Measurements from ENCODE around the gene KCNQ1. TPM values are rescaled to one million over a fixed set of nuclear protein-coding genes. Genes with fewer than 3 reads are reported as not detected.

KCNQ1 gene
- polyA plus RNA-seq, 1 donor from 2014 or later, result not detected

DNA sequence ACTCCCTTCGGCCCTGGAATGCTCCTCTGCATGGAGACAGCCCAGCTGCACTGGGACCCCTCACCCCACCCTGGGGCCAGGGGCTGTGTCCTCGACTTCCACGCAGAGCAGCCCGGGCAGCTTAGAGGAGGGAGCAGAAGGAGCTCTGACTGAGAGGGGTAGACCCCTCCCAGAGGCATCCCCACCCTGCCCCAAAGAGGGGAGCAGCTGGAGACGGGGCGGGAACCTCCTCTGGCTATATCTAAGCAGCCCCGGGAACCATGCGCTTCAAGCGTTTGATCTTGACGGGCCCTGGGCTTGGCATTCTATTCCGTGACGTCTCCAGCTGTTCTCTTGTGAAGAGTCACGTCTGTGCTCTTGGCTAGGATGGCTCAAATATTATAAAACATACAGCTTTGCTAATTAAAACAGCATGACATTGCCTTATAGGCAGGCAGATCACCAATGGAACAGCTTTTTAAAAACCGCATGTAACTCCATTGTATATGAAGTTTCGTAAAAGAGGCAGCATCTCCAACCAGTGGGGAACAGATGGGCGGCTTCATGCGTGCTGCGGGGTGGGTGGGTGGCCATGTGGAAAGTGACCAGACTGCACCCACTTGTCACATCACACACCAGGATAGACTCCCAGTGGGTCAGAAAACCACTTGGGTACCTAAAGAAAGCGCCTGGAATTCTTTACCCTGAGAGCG is 7.7 kb downstream of the KCNQ1 start:
- Histone ChIP-seq H3K79me2 (replicated peaks; ENCODE audit: insufficient read depth, low read length) (no peaks in the 10 kb centered on the region), H3K4me2 (ENCODE audit: low read length) (no peak overlapping the region), H3K9me3 (ENCODE audit: low read length) (no peaks in the 10 kb centered on the region), H3K27me3 (ENCODE audit: insufficient read depth, low read depth, low read length) (peaks cover 2% of the 10 kb centered on the region), H3K27ac (ENCODE audit: low read length) (no peak overlapping the region), H3K9me2 (ENCODE audit: insufficient read depth, low read length) (no peaks in the 10 kb centered on the region), H3K4me3 (ENCODE audit: low read length) (no peak overlapping the region), H4K20me1 (ENCODE audit: insufficient read depth) (no peaks in the 10 kb centered on the region), H3F3A (ENCODE audit: insufficient read depth, low read length, poor library complexity, severe bottlenecking) (no peaks in the 10 kb centered on the region), H3K9ac (ENCODE audit: low read length) (no peak overlapping the region), H3K36me3 (ENCODE audit: insufficient read depth, low read length) (no peaks in the 10 kb centered on the region), H2AFZ (ENCODE audit: low read depth, low read length) (no peak overlapping the region)
- no peak for TF ChIP-seq EZH2 (IDR thresholded peaks at IDR 0.05; ENCODE audit: borderline replicate concordance, insufficient read depth, low read length, poor library complexity, severe bottlenecking)
- TF ChIP-seq TAF1 (IDR thresholded peaks at IDR 0.05; ENCODE audit: low read depth), result no peak
- no peak for TF ChIP-seq REST (IDR thresholded peaks at IDR 0.05; ENCODE audit: borderline replicate concordance)

GRCh38 chr11:2453436-2453835 is 8.6 kb downstream of the KCNQ1 start:
- Histone ChIP-seq H3K36me3 (ENCODE audit: insufficient read depth, low read length) (no peaks in the 10 kb centered on the region), H2AFZ (ENCODE audit: low read depth, low read length) (no peak overlapping the region), H3K79me2 (replicated peaks; ENCODE audit: insufficient read depth, low read length) (no peaks in the 10 kb centered on the region), H3K4me3 (ENCODE audit: low read length) (no peak overlapping the region), H3K9ac (ENCODE audit: low read length) (no peak overlapping the region), H3F3A (ENCODE audit: insufficient read depth, low read length, poor library complexity, severe bottlenecking) (no peaks in the 10 kb centered on the region), H3K9me3 (ENCODE audit: low read length) (no peaks in the 10 kb centered on the region), H3K4me2 (ENCODE audit: low read length) (no peak overlapping the region), H3K27ac (ENCODE audit: low read length) (no peak overlapping the region), H3K27me3 (ENCODE audit: insufficient read depth, low read depth, low read length) (no peaks in the 10 kb centered on the region), H3K9me2 (ENCODE audit: insufficient read depth, low read length) (no peaks in the 10 kb centered on the region), H4K20me1 (ENCODE audit: insufficient read depth) (no peaks in the 10 kb centered on the region)
- TF ChIP-seq TAF1 (IDR thresholded peaks at IDR 0.05; ENCODE audit: low read depth) (no peak), SMC3 (conservative IDR thresholded peaks at IDR 0.05; ENCODE audit: poor library complexity) (no peak), MXI1 (conservative IDR thresholded peaks at IDR 0.05; ENCODE audit: poor library complexity, severe bottlenecking) (no peak)

GRCh38 chr11:2458321-2458720 is 13.5 kb downstream of the KCNQ1 start:
- Histone ChIP-seq H2AFZ (ENCODE audit: low read depth, low read length) (no peak overlapping the region), H3K9ac (ENCODE audit: low read length) (no peak overlapping the region), H3K36me3 (ENCODE audit: insufficient read depth, low read length) (no peaks in the 10 kb centered on the region), H3K9me2 (ENCODE audit: insufficient read depth, low read length) (no peaks in the 10 kb centered on the region), H3K79me2 (replicated peaks; ENCODE audit: insufficient read depth, low read length) (no peaks in the 10 kb centered on the region), H3K4me2 (ENCODE audit: low read length) (no peak overlapping the region), H3K27me3 (ENCODE audit: insufficient read depth, low read depth, low read length) (no peaks in the 10 kb centered on the region), H4K20me1 (ENCODE audit: insufficient read depth) (no peaks in the 10 kb centered on the region), H3K9me3 (ENCODE audit: low read length) (no peaks in the 10 kb centered on the region), H3F3A (ENCODE audit: insufficient read depth, low read length, poor library complexity, severe bottlenecking) (no peaks in the 10 kb centered on the region), H3K4me3 (ENCODE audit: low read length) (no peak overlapping the region), H3K27ac (ENCODE audit: low read length) (no peak overlapping the region)
- TF ChIP-seq, protein P1, sequence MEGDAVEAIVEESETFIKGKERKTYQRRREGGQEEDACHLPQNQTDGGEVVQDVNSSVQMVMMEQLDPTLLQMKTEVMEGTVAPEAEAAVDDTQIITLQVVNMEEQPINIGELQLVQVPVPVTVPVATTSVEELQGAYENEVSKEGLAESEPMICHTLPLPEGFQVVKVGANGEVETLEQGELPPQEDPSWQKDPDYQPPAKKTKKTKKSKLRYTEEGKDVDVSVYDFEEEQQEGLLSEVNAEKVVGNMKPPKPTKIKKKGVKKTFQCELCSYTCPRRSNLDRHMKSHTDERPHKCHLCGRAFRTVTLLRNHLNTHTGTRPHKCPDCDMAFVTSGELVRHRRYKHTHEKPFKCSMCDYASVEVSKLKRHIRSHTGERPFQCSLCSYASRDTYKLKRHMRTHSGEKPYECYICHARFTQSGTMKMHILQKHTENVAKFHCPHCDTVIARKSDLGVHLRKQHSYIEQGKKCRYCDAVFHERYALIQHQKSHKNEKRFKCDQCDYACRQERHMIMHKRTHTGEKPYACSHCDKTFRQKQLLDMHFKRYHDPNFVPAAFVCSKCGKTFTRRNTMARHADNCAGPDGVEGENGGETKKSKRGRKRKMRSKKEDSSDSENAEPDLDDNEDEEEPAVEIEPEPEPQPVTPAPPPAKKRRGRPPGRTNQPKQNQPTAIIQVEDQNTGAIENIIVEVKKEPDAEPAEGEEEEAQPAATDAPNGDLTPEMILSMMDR (IDR thresholded peaks at IDR 0.05; ENCODE audit: poor library complexity, severe bottlenecking), result no peak
- TF ChIP-seq REST (IDR thresholded peaks at IDR 0.05; ENCODE audit: borderline replicate concordance) (no peak), EZH2 (IDR thresholded peaks at IDR 0.05; ENCODE audit: borderline replicate concordance, insufficient read depth, low read length, poor library complexity, severe bottlenecking) (no peak), RAD21 (conservative IDR thresholded peaks at IDR 0.05) (no peak), TAF1 (IDR thresholded peaks at IDR 0.05; ENCODE audit: low read depth) (no peak), SMC3 (conservative IDR thresholded peaks at IDR 0.05; ENCODE audit: poor library complexity) (no peak), POLR2AphosphoS5 (IDR thresholded peaks at IDR 0.05) (no peak), EP300 (conservative IDR thresholded peaks at IDR 0.05; ENCODE audit: poor library complexity, severe bottlenecking) (no peak), MXI1 (conservative IDR thresholded peaks at IDR 0.05; ENCODE audit: poor library complexity, severe bottlenecking) (no peak)

All from neural cell (in vitro differentiated cells).